Chondrocyte (in vitro differentiated cells): ENCODE data around the gene CDCA8. TPM values are rescaled to one million over a fixed set of nuclear protein-coding genes. Genes with fewer than 3 reads are reported as not detected.

Source experiments
- DNase-seq: peaks from one replicate; pipeline ENCODE4 v3.0.0; 2021; ENCODE audit warnings: mixed read lengths, low spot score
- H3K27ac Mint-ChIP-seq: one replicate; pipeline ENCODE4 v1.8.0; 2021; ENCODE audit warnings: mild to moderate bottlenecking, moderate library complexity, mixed read lengths; ENCODE audit not compliant: unreplicated experiment
- H3K27me3 Mint-ChIP-seq: 2 replicates; pipeline ENCODE4 v1.8.0; 2021; ENCODE audit warnings: low read depth, mixed read lengths
- H3K36me3 Mint-ChIP-seq: 2 replicates; pipeline ENCODE4 v1.8.0; 2021; ENCODE audit warnings: low read depth, mixed read lengths
- H3K4me1 Mint-ChIP-seq: 2 replicates; pipeline ENCODE4 v1.8.0; 2021; ENCODE audit warnings: low read depth, mild to moderate bottlenecking, mixed read lengths
- H3K4me3 Mint-ChIP-seq: one replicate; pipeline ENCODE4 v1.8.0; 2021; ENCODE audit warnings: mild to moderate bottlenecking, moderate library complexity, mixed read lengths; ENCODE audit not compliant: unreplicated experiment
- H3K9me3 Mint-ChIP-seq: 2 replicates; pipeline ENCODE4 v1.8.0; 2021; ENCODE audit warnings: low read depth, mixed read lengths
- total RNA-seq: library from RNA; stranded (reverse); gene quantifications from 3 replicates; pipeline ENCODE4 v1.2.1, GENCODE V29; 2021
- TF ChIP-seq, protein P1 (sequence below): fragments of 200-600 bp; sonication (generic); IDR thresholded peaks from 2 replicates; pipeline ENCODE4 v1.5.0; 2021; ENCODE audit warnings: antibody characterized with exemption, mild to moderate bottlenecking, moderate library complexity

CDCA8 gene
- total RNA-seq, 1 donor from 2014 or later = 6.0 TPM

DNA sequence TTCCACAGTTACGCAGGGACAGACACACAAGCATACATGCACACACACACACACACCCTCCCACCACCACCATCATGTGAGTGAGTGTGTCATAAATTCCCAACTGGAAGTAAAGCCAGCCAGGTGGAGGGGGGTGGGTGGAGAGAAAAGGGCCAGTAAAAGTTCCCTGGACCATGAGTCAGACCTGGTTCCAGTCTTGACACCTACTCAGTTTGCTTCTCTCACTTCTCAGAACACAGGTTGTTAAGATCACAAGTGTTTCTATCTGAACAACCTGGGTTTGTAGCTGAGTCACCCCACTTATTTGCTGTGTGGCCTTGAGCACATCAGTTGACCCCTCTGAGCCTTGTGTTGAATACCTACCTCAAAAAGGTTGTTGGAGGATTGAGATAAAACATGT lies 63.0 kb downstream of the CDCA8 start:
- H3K36me3 Mint-ChIP-seq = no peaks in the 10 kb centered on the region
- no peaks in the 10 kb centered on the region for H3K4me1 Mint-ChIP-seq
- H3K4me3 Mint-ChIP-seq = no peak overlapping the region
- H3K27ac Mint-ChIP-seq = no peak overlapping the region
- no peak for DNase-seq
- no peaks in the 10 kb centered on the region for H3K9me3 Mint-ChIP-seq
- peaks cover 30% of the 10 kb centered on the region for H3K27me3 Mint-ChIP-seq
- TF ChIP-seq, protein P1, sequence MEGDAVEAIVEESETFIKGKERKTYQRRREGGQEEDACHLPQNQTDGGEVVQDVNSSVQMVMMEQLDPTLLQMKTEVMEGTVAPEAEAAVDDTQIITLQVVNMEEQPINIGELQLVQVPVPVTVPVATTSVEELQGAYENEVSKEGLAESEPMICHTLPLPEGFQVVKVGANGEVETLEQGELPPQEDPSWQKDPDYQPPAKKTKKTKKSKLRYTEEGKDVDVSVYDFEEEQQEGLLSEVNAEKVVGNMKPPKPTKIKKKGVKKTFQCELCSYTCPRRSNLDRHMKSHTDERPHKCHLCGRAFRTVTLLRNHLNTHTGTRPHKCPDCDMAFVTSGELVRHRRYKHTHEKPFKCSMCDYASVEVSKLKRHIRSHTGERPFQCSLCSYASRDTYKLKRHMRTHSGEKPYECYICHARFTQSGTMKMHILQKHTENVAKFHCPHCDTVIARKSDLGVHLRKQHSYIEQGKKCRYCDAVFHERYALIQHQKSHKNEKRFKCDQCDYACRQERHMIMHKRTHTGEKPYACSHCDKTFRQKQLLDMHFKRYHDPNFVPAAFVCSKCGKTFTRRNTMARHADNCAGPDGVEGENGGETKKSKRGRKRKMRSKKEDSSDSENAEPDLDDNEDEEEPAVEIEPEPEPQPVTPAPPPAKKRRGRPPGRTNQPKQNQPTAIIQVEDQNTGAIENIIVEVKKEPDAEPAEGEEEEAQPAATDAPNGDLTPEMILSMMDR = no peak

DNA sequence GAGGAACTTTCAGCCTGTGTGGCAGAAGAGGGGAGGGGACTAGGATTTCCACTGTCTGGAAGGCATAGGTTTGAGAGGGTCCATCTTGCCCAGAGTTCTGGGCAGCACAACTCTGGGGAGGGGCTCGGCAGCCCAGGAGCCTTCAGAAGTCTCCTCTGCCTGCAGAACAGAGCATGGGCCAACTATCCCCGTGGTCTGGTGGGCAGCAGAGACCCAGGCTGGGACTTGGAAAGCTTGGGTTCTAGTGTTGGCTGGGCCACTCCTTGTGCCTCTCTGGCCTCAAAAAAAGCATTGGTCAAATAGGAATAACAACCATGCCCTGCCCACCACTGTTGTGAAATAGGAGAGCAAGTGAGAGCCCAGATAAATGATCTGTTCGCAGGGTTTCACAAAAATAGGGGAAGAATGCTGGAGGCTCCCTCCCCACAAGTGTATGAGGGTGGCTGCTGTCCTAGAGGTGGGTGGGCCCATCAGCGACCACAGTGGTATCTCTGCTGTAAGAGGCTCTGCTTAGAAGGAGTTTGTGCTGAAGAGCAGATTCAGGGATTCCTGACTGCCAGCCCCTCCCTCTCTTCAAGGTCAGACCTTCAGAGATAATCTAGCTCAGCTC lies 63.7 kb downstream of the CDCA8 start:
- no peaks in the 10 kb centered on the region for H3K36me3 Mint-ChIP-seq
- no peaks in the 10 kb centered on the region for H3K4me1 Mint-ChIP-seq
- H3K4me3 Mint-ChIP-seq = no peak overlapping the region
- H3K27ac Mint-ChIP-seq = no peak overlapping the region
- TF ChIP-seq, protein P1 = no peak
- DNase-seq = no peak
- H3K9me3 Mint-ChIP-seq = no peaks in the 10 kb centered on the region
- H3K27me3 Mint-ChIP-seq = peaks cover 26% of the 10 kb centered on the region

Other genes starting within 250 kb of the CDCA8 start
- gene ZC3H12A, start 217.9 kb upstream of the CDCA8 start, total RNA-seq = 5.9 to 7.5 TPM (median 6.9 TPM) in 3 replicates
- gene MEAF6, start 177.8 kb upstream of the CDCA8 start, total RNA-seq = 47.4 to 52.8 TPM (median 48.7 TPM) in 3 replicates
- 15.1 to 17.5 TPM (median 15.6 TPM) in 3 replicates for gene SNIP1, start 138.2 kb upstream of the CDCA8 start, total RNA-seq
- gene DNALI1, start 135.6 kb upstream of the CDCA8 start, total RNA-seq = 3.5 to 5.7 TPM (median 3.9 TPM) in 3 replicates
- 47.6 to 57.4 TPM (median 48.5 TPM) in 3 replicates for gene GNL2, start 96.6 kb upstream of the CDCA8 start, total RNA-seq
- gene RSPO1, start 57.6 kb upstream of the CDCA8 start, total RNA-seq = not detected in 3 replicates
- gene EPHA10, start 72.6 kb downstream of the CDCA8 start, total RNA-seq = 0.37 TPM in 1 of 3 replicates, not detected in the others
- gene MANEAL, start 101.3 kb downstream of the CDCA8 start, total RNA-seq = 3.9 to 4.2 TPM (median 4.0 TPM) in 3 replicates
- 72.6 to 80.0 TPM (median 76.1 TPM) in 3 replicates for gene C1orf122, start 115.3 kb downstream of the CDCA8 start, total RNA-seq
- 11.9 to 17.7 TPM (median 15.5 TPM) in 3 replicates for gene YRDC, start 115.7 kb downstream of the CDCA8 start, total RNA-seq
- 14.8 to 17.3 TPM (median 17.2 TPM) in 3 replicates for gene MTF1, start 167.1 kb downstream of the CDCA8 start, total RNA-seq